Activated CD4-positive, CD25-positive, alpha-beta regulatory T cell treated with anti-CD3 and anti-CD28 coated beads, Interleukin-2, amount 50 U/mL, for 24 hours (primary cell): ENCODE data around the gene DPAGT1.
"Not testable (repeated sequence)": the region's sequence is repeated elsewhere in the genome, so short reads cannot be mapped to it uniquely, and the experiment has no call there.

Source experiments
- ATAC-seq, 2 donors: fragments of 150-1000 bp; cut with Tn5 transposase; one replicate each; pipeline ENCODE4 v1.10.0; 2021; ENCODE audit warnings: mild to moderate bottlenecking in 1 of 2, moderate library complexity in 1 of 2

Gene DPAGT1

GRCh38 chr11:119101759-119102423 lies at the start of gene DPAGT1:
Gene DPAGT1, minus strand, starts transcription at chr11:119101853. Its CDS starts 198 bp downstream, at chr11:119101655.
- ATAC-seq = peak; percentile 88 to 90

- no peak for ATAC-seq
Measured at GRCh38 chr11:119149786-119150275, 48.2 kb upstream of the DPAGT1 start.

GRCh38 chr11:119149018-119149785 lies 47.5 kb upstream of the DPAGT1 start, which contains the start of gene ABCG4:
Gene ABCG4, plus strand, starts transcription at chr11:119149052. Its CDS starts 914 bp downstream, at chr11:119149966.
- peak; percentile 44 to 57 for ATAC-seq

GRCh38 chr11:119148720-119149017 lies 47.0 kb upstream of the DPAGT1 start:
- ATAC-seq = no peak

- ATAC-seq = no peak
Measured at GRCh38 chr11:119147604-119148333, 46.1 kb upstream of the DPAGT1 start.

- no peak for ATAC-seq
Measured at GRCh38 chr11:119145551-119145950, 43.9 kb upstream of the DPAGT1 start.

GRCh38 chr11:119144825-119145486 lies 43.3 kb upstream of the DPAGT1 start:
- peak; percentile 29 to 48 for ATAC-seq

- not testable (repeated sequence) for ATAC-seq
Measured at GRCh38 chr11:119139276-119139675, 37.6 kb upstream of the DPAGT1 start.

- peak in 1 of 2 donors; percentile 27 for ATAC-seq
Measured at GRCh38 chr11:119134389-119134978, 32.8 kb upstream of the DPAGT1 start.

- no peak for ATAC-seq
Measured at GRCh38 chr11:119130662-119131061, 29.0 kb upstream of the DPAGT1 start.

GRCh38 chr11:119126675-119127268 lies 25.1 kb upstream of the DPAGT1 start:
- no peak for ATAC-seq

GRCh38 chr11:119125821-119126220 lies 24.2 kb upstream of the DPAGT1 start:
- ATAC-seq = no peak

- no peak for ATAC-seq
Measured at GRCh38 chr11:119121811-119122124, 20.1 kb upstream of the DPAGT1 start.

GRCh38 chr11:119121008-119121810 lies 19.6 kb upstream of the DPAGT1 start, which contains the start of gene HINFP:
Gene HINFP, plus strand, starts transcription at chr11:119121580. Its CDS starts 5,365 bp downstream, at chr11:119126945.
- peak; percentile 96 to 97 for ATAC-seq

GRCh38 chr11:119120639-119121007 lies 19.0 kb upstream of the DPAGT1 start:
- ATAC-seq = no peak

- ATAC-seq = no peak
Measured at GRCh38 chr11:119118946-119119345, 17.3 kb upstream of the DPAGT1 start.

- ATAC-seq = no peak
Measured at GRCh38 chr11:119118227-119118626, 16.6 kb upstream of the DPAGT1 start.

GRCh38 chr11:119117004-119117706 lies 15.5 kb upstream of the DPAGT1 start:
- ATAC-seq = no peak

GRCh38 chr11:119116601-119117000 lies 14.9 kb upstream of the DPAGT1 start:
- no peak for ATAC-seq

- no peak for ATAC-seq
Measured at GRCh38 chr11:119116235-119116594, 14.6 kb upstream of the DPAGT1 start.
